DND-41 (cell line): ENCODE results near the gene MEOX2.

ENCODE experiments used
- ATAC-seq: fragments of 200-7000 bp; cut with Tn5 transposase; 3 replicates; pipeline ENCODE4 v1.9.1; 2021; ENCODE audit warnings: low read depth; ENCODE audit not compliant: insufficient read depth
- DNase-seq: peaks from one replicate; pipeline ENCODE4 v3.0.0-alpha.2; 2020
- H2AFZ ChIP-seq: 2 replicates; pipeline ENCODE4 v1.6.0; 2012; ENCODE audit warnings: low read depth, low read length
- H3K27ac ChIP-seq: 2 replicates; pipeline ENCODE4 v1.5.1; 2012; ENCODE audit warnings: low read length, inconsistent platforms
- H3K27me3 ChIP-seq: fragments of 200-600 bp; sonication (generic); 2 replicates; pipeline ENCODE4 v1.6.0; 2012; ENCODE audit warnings: low read length, mild to moderate bottlenecking, inconsistent platforms; ENCODE audit not compliant: insufficient read depth, poor library complexity
- H3K36me3 ChIP-seq: 2 replicates; pipeline ENCODE4 v1.5.1; 2012; ENCODE audit warnings: low read length, inconsistent platforms; ENCODE audit not compliant: insufficient read depth
- H3K4me1 ChIP-seq: 2 replicates; pipeline ENCODE4 v1.5.1; 2012; ENCODE audit warnings: mild to moderate bottlenecking, low read length; ENCODE audit not compliant: insufficient read depth
- H3K4me2 ChIP-seq: 2 replicates; pipeline ENCODE4 v1.6.0; 2012; ENCODE audit warnings: mild to moderate bottlenecking, moderate library complexity, low read length, inconsistent platforms; ENCODE audit not compliant: insufficient read depth
- H3K4me3 ChIP-seq, 2 experiments: fragments of 200-600 bp in 1 of 2; shearing (Covaris generic) in 1 of 2; 2 replicates each; pipeline ENCODE4 v1.5.1; 2012 to 2016; ENCODE audit warnings: inconsistent platforms in 2 of 2, low read length in 2 of 2, mild to moderate bottlenecking in 2 of 2, low read depth in 1 of 2, moderate library complexity in 1 of 2
- H3K79me2 ChIP-seq: 2 replicates; pipeline ENCODE4 v1.6.0; 2012; ENCODE audit warnings: low read length, inconsistent platforms; ENCODE audit not compliant: insufficient read depth
- H3K9ac ChIP-seq: 2 replicates; pipeline ENCODE4 v1.6.0; 2012; ENCODE audit warnings: low read depth, mild to moderate bottlenecking, inconsistent platforms, low read length, moderate library complexity
- H3K9me3 ChIP-seq: 2 replicates; pipeline ENCODE4 v1.5.1; 2012; ENCODE audit warnings: low read length, moderate library complexity, mild to moderate bottlenecking, inconsistent platforms; ENCODE audit not compliant: insufficient read depth, severe bottlenecking
- H4K20me1 ChIP-seq: 2 replicates; pipeline ENCODE4 v1.6.0; 2012; ENCODE audit warnings: low read length; ENCODE audit not compliant: insufficient read depth
- CTCF ChIP-seq: IDR thresholded peaks from 2 replicates; pipeline ENCODE4 v1.5.1; 2012; ENCODE audit warnings: borderline replicate concordance, low read length, moderate library complexity, mild to moderate bottlenecking; ENCODE audit not compliant: poor library complexity, severe bottlenecking; ENCODE audit errors: extremely low read depth
- EZH2 ChIP-seq: IDR thresholded peaks from 3 replicates; pipeline ENCODE4 v1.6.1; 2012; ENCODE audit warnings: borderline replicate concordance, low read depth, mild to moderate bottlenecking, moderate library complexity, low read length, inconsistent platforms; ENCODE audit not compliant: severe bottlenecking

MEOX2 gene

DNA sequence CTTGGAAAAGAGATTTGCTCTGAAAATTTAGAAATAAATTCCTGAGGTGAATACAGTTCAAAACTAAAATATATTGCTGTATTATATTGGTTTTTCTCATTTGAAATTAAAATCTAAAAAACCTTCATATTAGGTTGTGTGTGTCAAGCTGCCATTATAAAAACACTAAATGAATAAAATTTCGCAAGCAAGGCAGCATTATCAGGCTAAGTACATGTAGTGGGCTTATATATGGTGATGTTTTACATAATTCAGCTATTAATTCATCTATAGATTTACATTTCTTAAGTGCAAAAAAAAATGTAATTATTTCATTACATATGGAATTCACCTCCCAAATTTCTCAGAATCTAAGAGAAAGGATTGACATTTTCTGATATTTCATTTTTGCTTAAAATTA is 5.3 kb downstream of the MEOX2 start:
- H3K9ac ChIP-seq: no peak overlapping the region
- H3K9me3 ChIP-seq: no peaks in the 10 kb centered on the region
- ATAC-seq (no peak), DNase-seq (no peak)
- H3K79me2 ChIP-seq: no peaks in the 10 kb centered on the region
- H3K4me3 ChIP-seq: no peak overlapping the region
- H2AFZ ChIP-seq: no peak overlapping the region
- no peaks in the 10 kb centered on the region for H3K27me3 ChIP-seq
- no peak overlapping the region for H3K27ac ChIP-seq
- H3K4me2 ChIP-seq: no peak overlapping the region
- H3K36me3 ChIP-seq: no peaks in the 10 kb centered on the region
- H4K20me1 ChIP-seq: no peaks in the 10 kb centered on the region
- H3K4me1 ChIP-seq: no peaks in the 10 kb centered on the region
- TF ChIP-seq EZH2 (no peak), CTCF (no peak)

DNA sequence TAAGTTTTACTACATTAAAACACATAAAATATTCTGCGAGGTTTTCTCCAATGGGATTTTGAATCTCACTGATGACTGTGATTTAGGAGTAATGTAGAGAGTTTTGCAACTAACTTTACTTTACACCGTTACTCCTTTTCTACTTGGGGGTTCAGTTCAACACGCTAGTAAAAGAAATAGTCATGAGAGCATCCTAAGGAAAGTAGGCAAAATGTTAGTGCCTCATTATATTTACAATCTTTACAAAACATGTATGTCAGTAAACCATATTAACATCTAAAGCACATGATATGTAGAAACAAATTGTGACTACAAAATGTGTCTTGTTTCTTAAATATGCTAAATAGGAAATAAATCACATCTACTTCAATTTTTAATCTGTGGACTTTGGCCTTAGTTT is 6.0 kb downstream of the MEOX2 start:
- H3K9me3 ChIP-seq: no peaks in the 10 kb centered on the region
- H4K20me1 ChIP-seq: no peaks in the 10 kb centered on the region
- H3K4me2 ChIP-seq: no peak overlapping the region
- ATAC-seq (no peak), DNase-seq (no peak)
- no peak overlapping the region for H3K27ac ChIP-seq
- no peak overlapping the region for H3K4me3 ChIP-seq
- no peaks in the 10 kb centered on the region for H3K27me3 ChIP-seq
- no peak overlapping the region for H2AFZ ChIP-seq
- H3K79me2 ChIP-seq: no peaks in the 10 kb centered on the region
- no peak overlapping the region for H3K9ac ChIP-seq
- no peaks in the 10 kb centered on the region for H3K36me3 ChIP-seq
- TF ChIP-seq EZH2 (no peak), CTCF (no peak)
- H3K4me1 ChIP-seq: no peaks in the 10 kb centered on the region

GRCh38 chr7:15679306-15679705 is 7.2 kb downstream of the MEOX2 start:
- TF ChIP-seq EZH2: no peak
- TF ChIP-seq CTCF: no peak
- no peaks in the 10 kb centered on the region for H3K4me1 ChIP-seq
- no peaks in the 10 kb centered on the region for H3K79me2 ChIP-seq
- H3K36me3 ChIP-seq: no peaks in the 10 kb centered on the region
- no peak overlapping the region for H3K4me2 ChIP-seq
- DNase-seq: no peak
- H3K4me3 ChIP-seq: no peak overlapping the region
- H3K27me3 ChIP-seq: no peaks in the 10 kb centered on the region
- no peak for ATAC-seq
- no peaks in the 10 kb centered on the region for H4K20me1 ChIP-seq
- H3K27ac ChIP-seq: no peak overlapping the region
- H3K9ac ChIP-seq: no peak overlapping the region
- H2AFZ ChIP-seq: no peak overlapping the region
- no peaks in the 10 kb centered on the region for H3K9me3 ChIP-seq

GRCh38 chr7:15678653-15679052 is 7.8 kb downstream of the MEOX2 start:
- ATAC-seq: no peak

More at GRCh38 chr7:15678653-15679052, 7.8 kb downstream of the MEOX2 start:
- no peaks in the 10 kb centered on the region for H3K4me1 ChIP-seq
- H3K9me3 ChIP-seq: no peaks in the 10 kb centered on the region
- no peaks in the 10 kb centered on the region for H3K79me2 ChIP-seq
- H3K4me3 ChIP-seq: no peak overlapping the region
- H3K27ac ChIP-seq: no peak overlapping the region
- no peaks in the 10 kb centered on the region for H3K36me3 ChIP-seq
- H3K4me2 ChIP-seq: no peak overlapping the region
- no peak for DNase-seq
- H3K27me3 ChIP-seq: no peaks in the 10 kb centered on the region
- H3K9ac ChIP-seq: no peak overlapping the region
- TF ChIP-seq EZH2 (no peak), CTCF (no peak)
- no peak overlapping the region for H2AFZ ChIP-seq
- H4K20me1 ChIP-seq: no peaks in the 10 kb centered on the region
